Glutamatergic neuron (in vitro differentiated cells): Measurements from ENCODE around the gene CUL2. TPM values are rescaled to one million over a fixed set of nuclear protein-coding genes. Genes with fewer than 3 reads are reported as not detected.

Source experiments
- DNase-seq: peaks from one replicate; pipeline ENCODE4 v3.0.0; 2022
- H3K27ac Mint-ChIP-seq: one replicate; pipeline ENCODE4 v1.8.0; 2020; ENCODE audit warnings: mild to moderate bottlenecking, mixed read lengths, inconsistent platforms; ENCODE audit not compliant: unreplicated experiment
- H3K27me3 Mint-ChIP-seq: one replicate; pipeline ENCODE4 v1.8.0; 2020; ENCODE audit warnings: mild to moderate bottlenecking, moderate library complexity, mixed read lengths, inconsistent platforms; ENCODE audit not compliant: unreplicated experiment
- H3K36me3 Mint-ChIP-seq: one replicate; pipeline ENCODE4 v1.8.0; 2020; ENCODE audit warnings: mild to moderate bottlenecking, mixed read lengths, inconsistent platforms; ENCODE audit not compliant: unreplicated experiment
- H3K4me1 Mint-ChIP-seq: one replicate; pipeline ENCODE4 v1.8.0; 2020; ENCODE audit warnings: mild to moderate bottlenecking, low read depth, mixed read lengths, inconsistent platforms; ENCODE audit not compliant: unreplicated experiment
- H3K4me3 Mint-ChIP-seq: one replicate; pipeline ENCODE4 v1.8.0; 2020; ENCODE audit warnings: mild to moderate bottlenecking, mixed read lengths, inconsistent platforms; ENCODE audit not compliant: unreplicated experiment
- H3K9me3 Mint-ChIP-seq: one replicate; pipeline ENCODE4 v1.8.0; 2020; ENCODE audit warnings: mild to moderate bottlenecking, moderate library complexity, mixed read lengths, inconsistent platforms; ENCODE audit not compliant: unreplicated experiment
- CTCF ChIP-seq: fragments of 200-600 bp; sonication (generic); IDR thresholded peaks from one replicate; pipeline ENCODE4 v1.5.0; 2021; ENCODE audit not compliant: partially characterized antibody, unreplicated experiment
- total RNA-seq: library from RNA; stranded (reverse); fragmentation: NEBNext Ultra II Directional; extraction: Animal tissue kit (Norgen Biotek cat#: 25700); gene quantifications from one replicate; pipeline ENCODE4 v1.2.1, GENCODE V29; 2021; ENCODE audit not compliant: unreplicated experiment

Gene CUL2
- total RNA-seq, 1 donor from 2014 or later: 45.5 TPM

GRCh38 chr10:34967335-34967880 is 122.7 kb downstream of the CUL2 start:
- H3K27ac Mint-ChIP-seq: no peak overlapping the region
- no peak overlapping the region for H3K4me3 Mint-ChIP-seq
- H3K36me3 Mint-ChIP-seq: no peaks in the 10 kb centered on the region
- H3K4me1 Mint-ChIP-seq: peaks cover 3% of the 10 kb centered on the region
- no peak for DNase-seq
- H3K27me3 Mint-ChIP-seq: no peaks in the 10 kb centered on the region
- TF ChIP-seq CTCF: no peak
- peaks cover 2% of the 10 kb centered on the region for H3K9me3 Mint-ChIP-seq

DNA sequence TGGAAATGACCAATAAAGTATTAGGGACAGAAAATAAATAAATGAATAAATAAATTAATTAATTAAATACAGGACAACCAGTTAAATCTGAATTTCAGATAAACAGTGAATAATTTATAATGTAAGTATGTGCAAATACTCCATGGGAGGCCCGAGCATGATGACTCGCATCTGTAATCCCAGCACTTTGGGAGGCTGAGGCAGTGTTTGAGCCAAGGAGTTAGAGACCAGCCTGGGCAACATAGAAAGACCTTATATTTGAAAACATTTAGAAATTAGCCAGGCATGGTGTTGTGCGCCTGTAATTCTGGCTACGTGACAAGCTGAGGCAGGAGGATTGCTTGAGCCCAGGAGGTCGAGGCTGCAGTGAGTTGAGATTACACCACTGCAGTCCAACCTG is 123.7 kb downstream of the CUL2 start:
- TF ChIP-seq CTCF: no peak
- Mint-ChIP-seq H3K27me3 (no peaks in the 10 kb centered on the region), H3K9me3 (peaks cover 2% of the 10 kb centered on the region), H3K36me3 (no peaks in the 10 kb centered on the region), H3K4me3 (no peak overlapping the region), H3K4me1 (peaks cover 3% of the 10 kb centered on the region), H3K27ac (no peak overlapping the region)
- no peak for DNase-seq

DNA sequence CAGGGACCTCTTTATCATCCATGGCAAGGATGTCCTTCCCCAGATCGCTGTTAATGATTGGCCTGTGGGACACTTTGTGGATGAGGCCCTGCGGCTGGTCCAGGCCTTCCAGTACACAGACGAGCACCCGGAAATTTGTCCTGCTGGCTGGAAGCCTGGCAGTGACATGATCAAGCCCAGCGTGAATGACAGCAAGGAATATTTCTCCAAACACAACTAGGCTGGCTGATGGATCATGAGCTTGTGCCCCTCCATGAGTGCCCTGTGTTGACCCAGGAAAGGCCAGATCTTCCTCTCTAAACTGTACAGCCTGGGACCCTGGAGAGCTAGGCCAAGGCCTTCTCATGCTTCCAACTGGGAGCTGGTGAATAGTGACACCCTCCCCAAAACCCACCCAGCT is 124.1 kb downstream of the CUL2 start:
- peaks cover 2% of the 10 kb centered on the region for H3K9me3 Mint-ChIP-seq
- TF ChIP-seq CTCF: no peak
- H3K27ac Mint-ChIP-seq: no peak overlapping the region
- DNase-seq: no peak
- no peaks in the 10 kb centered on the region for H3K27me3 Mint-ChIP-seq
- H3K4me3 Mint-ChIP-seq: no peak overlapping the region
- no peaks in the 10 kb centered on the region for H3K36me3 Mint-ChIP-seq
- H3K4me1 Mint-ChIP-seq: peaks cover 3% of the 10 kb centered on the region

DNA sequence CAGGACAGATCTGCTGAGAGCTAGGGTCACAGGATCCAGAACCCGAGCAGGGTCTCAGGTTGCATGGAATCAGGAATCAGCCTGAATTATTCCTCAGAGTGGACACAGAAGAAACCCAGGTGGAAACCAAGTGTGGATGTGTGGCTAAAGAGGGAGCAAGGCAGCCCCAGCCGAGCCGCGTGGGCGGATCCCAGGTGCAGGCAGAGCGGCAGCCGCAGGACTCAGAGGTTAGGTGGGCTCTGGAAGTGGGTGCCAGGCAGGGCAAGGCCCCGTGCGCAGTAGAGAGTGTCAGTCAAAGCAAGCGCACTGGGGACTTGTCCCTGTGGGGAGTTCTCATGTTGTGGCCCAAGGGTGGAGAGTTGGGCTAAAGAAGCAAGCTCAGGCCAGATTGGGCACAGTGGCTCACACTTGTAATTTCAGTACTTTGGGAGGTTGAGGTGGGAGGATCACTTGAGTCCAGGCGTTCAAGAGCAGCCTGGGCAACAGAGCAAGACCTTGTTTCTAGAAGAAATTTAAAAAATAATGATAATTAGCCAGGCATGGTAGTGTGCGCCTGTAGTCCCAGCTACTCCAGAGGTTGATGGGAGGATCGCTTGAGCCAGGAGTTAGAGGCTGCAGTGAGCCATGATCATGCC is 125.9 kb downstream of the CUL2 start:
- no peak for TF ChIP-seq CTCF
- Mint-ChIP-seq H3K9me3 (peaks cover 2% of the 10 kb centered on the region), H3K4me1 (peaks cover 2% of the 10 kb centered on the region)

DNA sequence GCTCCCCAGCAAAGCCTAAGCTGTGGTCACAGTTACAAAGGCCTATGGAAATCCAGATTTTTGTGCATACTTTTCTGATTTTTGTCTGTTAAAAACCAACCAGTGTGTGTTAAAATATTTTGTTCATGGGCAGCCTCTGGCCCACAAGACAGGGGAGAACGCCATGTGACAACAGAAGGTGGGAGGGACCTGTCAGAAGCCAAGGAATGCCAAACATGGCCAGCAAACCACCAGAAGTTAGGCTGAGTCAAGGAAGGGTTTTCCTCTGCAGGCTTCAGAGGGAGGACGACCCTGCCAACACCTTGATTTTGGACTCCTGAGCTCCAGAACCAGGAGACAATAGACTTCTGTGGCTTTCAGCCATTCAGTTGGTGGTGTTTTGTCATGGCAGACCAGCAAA is 127.3 kb downstream of the CUL2 start:
- no peak for DNase-seq
- Mint-ChIP-seq H3K4me1 (peaks cover 3% of the 10 kb centered on the region), H3K27ac (no peak overlapping the region), H3K4me3 (no peak overlapping the region), H3K36me3 (no peaks in the 10 kb centered on the region), H3K27me3 (peaks cover 2% of the 10 kb centered on the region), H3K9me3 (peaks cover 2% of the 10 kb centered on the region)
- TF ChIP-seq CTCF: no peak

More for the DNA sequence above, 125.9 kb downstream of the CUL2 start:
- H3K27ac Mint-ChIP-seq: no peak overlapping the region
- H3K36me3 Mint-ChIP-seq: no peaks in the 10 kb centered on the region
- H3K27me3 Mint-ChIP-seq: peaks cover 2% of the 10 kb centered on the region
- DNase-seq: no peak
- H3K4me3 Mint-ChIP-seq: no peak overlapping the region
